Esophagus muscularis mucosa (tissue), 3 donors: ENCODE data around the gene SLC29A2.

Source experiments
- CTCF ChIP-seq, 3 experiments: fragments of 200-600 bp in 2 of 3; fragments of 450-650 bp in 1 of 3; sonication (generic) in 2 of 3; IDR thresholded peaks; one replicate each; pipeline ENCODE4 v1.5.1; 2017 to 2019; ENCODE audit warnings: antibody characterized with exemption in 3 of 3, mild to moderate bottlenecking in 2 of 3, moderate library complexity in 1 of 3
- POLR2A ChIP-seq: fragments of 450-650 bp; IDR thresholded peaks from one replicate; pipeline ENCODE4 v1.6.1; 2017; ENCODE audit warnings: antibody characterized with exemption, moderate library complexity, mild to moderate bottlenecking, low read depth
- POLR2AphosphoS5 ChIP-seq, 2 donors: sonication (generic); formaldehyde crosslinking; IDR thresholded peaks; one replicate each; pipeline ENCODE4 v1.6.1; 2017; ENCODE audit warnings: antibody characterized with exemption in 2 of 2

GRCh38 chr11:66314186-66314501, 57.4 kb downstream of the SLC29A2 start:
- no peak for TF ChIP-seq CTCF (IDR thresholded peaks at IDR 0.05)
- TF ChIP-seq POLR2A = no peak
- no peak for TF ChIP-seq POLR2AphosphoS5 (IDR thresholded peaks at IDR 0.05)
